HL-60 (cell line): ENCODE measurements around the gene MAST2.

Source experiments
- POLR2AphosphoS5 ChIP-seq: IDR thresholded peaks from 2 replicates; pipeline ENCODE4 v1.6.1; 2012; ENCODE audit warnings: low read depth
- TF ChIP-seq, protein P1 (sequence below): IDR thresholded peaks from one replicate; pipeline ENCODE4 v1.5.1; 2011; ENCODE audit warnings: low read length, control low read depth, inconsistent platforms; ENCODE audit not compliant: insufficient read depth
- TF ChIP-seq, protein P2 (sequence below): IDR thresholded peaks from 2 replicates; pipeline ENCODE4 v1.6.1; 2012; ENCODE audit warnings: low read depth; ENCODE audit not compliant: insufficient replicate concordance

DNA sequence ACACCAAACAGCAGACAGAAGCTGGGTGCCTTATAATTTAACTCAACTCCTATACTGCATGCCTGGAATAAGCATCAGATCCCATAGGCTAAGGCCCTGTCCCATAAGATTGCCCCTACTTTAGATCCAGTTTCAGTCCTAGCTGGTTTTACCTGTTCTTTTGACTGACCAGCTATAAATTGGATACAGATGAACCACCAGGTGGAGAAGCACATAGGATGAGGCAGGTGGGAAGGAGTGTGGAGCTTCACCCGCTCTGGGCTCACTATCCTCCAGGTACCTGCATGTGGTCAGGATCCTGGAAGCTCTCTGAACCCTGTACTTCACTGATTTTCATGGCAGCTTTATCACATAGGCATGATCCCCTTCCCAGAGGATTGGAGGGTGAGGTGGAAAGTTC is 51.3 kb downstream of the MAST2 start:
- TF ChIP-seq, protein P1, sequence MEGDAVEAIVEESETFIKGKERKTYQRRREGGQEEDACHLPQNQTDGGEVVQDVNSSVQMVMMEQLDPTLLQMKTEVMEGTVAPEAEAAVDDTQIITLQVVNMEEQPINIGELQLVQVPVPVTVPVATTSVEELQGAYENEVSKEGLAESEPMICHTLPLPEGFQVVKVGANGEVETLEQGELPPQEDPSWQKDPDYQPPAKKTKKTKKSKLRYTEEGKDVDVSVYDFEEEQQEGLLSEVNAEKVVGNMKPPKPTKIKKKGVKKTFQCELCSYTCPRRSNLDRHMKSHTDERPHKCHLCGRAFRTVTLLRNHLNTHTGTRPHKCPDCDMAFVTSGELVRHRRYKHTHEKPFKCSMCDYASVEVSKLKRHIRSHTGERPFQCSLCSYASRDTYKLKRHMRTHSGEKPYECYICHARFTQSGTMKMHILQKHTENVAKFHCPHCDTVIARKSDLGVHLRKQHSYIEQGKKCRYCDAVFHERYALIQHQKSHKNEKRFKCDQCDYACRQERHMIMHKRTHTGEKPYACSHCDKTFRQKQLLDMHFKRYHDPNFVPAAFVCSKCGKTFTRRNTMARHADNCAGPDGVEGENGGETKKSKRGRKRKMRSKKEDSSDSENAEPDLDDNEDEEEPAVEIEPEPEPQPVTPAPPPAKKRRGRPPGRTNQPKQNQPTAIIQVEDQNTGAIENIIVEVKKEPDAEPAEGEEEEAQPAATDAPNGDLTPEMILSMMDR: no peak
- TF ChIP-seq, protein P2, sequence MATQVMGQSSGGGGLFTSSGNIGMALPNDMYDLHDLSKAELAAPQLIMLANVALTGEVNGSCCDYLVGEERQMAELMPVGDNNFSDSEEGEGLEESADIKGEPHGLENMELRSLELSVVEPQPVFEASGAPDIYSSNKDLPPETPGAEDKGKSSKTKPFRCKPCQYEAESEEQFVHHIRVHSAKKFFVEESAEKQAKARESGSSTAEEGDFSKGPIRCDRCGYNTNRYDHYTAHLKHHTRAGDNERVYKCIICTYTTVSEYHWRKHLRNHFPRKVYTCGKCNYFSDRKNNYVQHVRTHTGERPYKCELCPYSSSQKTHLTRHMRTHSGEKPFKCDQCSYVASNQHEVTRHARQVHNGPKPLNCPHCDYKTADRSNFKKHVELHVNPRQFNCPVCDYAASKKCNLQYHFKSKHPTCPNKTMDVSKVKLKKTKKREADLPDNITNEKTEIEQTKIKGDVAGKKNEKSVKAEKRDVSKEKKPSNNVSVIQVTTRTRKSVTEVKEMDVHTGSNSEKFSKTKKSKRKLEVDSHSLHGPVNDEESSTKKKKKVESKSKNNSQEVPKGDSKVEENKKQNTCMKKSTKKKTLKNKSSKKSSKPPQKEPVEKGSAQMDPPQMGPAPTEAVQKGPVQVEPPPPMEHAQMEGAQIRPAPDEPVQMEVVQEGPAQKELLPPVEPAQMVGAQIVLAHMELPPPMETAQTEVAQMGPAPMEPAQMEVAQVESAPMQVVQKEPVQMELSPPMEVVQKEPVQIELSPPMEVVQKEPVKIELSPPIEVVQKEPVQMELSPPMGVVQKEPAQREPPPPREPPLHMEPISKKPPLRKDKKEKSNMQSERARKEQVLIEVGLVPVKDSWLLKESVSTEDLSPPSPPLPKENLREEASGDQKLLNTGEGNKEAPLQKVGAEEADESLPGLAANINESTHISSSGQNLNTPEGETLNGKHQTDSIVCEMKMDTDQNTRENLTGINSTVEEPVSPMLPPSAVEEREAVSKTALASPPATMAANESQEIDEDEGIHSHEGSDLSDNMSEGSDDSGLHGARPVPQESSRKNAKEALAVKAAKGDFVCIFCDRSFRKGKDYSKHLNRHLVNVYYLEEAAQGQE: no peak
- no peak for TF ChIP-seq POLR2AphosphoS5
